ENCODE measurements around the gene LIPM. TPM values are rescaled to one million over a fixed set of nuclear protein-coding genes. Genes with fewer than 3 reads are reported as not detected.

LIPM gene
- total RNA-seq, 2 experiments from 2014 or later, result not detected

DNA sequence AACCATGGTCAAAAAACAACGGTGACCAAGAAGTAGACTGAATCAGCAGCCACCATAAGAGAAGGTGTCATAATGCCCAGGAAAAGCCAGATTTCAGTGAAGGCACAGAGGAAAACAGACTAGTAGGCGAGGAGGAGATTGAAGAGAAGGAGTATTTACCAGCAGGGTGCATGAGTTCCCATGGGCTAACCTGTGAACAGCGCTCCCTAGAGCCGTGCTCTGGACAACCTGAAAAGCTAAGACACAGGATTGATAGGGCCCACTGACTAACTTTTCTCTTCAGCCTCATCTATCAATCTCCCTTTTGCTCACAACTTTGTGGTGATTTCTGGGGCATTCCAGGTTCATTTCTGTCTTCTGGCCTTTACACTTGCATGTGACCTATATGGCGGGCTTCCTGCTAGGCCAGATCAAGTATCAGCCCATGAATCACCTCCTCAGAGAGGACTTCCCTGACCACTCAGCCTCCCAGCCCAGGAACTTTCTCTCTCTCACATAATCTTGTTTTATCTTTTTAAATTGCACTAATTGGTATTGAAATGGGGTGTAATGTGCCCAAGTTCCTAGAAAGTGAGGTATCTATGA is 36.3 kb downstream of the LIPM start:
- no peaks in the 10 kb centered on the region for H3K9me3 ChIP-seq (ENCODE audit: low read length)
- no peaks in the 10 kb centered on the region for H3K9me2 ChIP-seq (ENCODE audit: insufficient read depth, low read length)
- no TSS peak for BruUV-seq (replicated peaks)
- ChIA-PET CTCF (ENCODE audit: unreplicated experiment) (interaction anchor here (0.7 kb wide), 1 partner anchor 63 kb away, joined by 3 read pairs; no protein-coding TSS in a partner anchor), POLR2A (no interaction called here)
- no peak overlapping the region for H2AFZ ChIP-seq (ENCODE audit: low read length)
- TF ChIP-seq, protein P1, sequence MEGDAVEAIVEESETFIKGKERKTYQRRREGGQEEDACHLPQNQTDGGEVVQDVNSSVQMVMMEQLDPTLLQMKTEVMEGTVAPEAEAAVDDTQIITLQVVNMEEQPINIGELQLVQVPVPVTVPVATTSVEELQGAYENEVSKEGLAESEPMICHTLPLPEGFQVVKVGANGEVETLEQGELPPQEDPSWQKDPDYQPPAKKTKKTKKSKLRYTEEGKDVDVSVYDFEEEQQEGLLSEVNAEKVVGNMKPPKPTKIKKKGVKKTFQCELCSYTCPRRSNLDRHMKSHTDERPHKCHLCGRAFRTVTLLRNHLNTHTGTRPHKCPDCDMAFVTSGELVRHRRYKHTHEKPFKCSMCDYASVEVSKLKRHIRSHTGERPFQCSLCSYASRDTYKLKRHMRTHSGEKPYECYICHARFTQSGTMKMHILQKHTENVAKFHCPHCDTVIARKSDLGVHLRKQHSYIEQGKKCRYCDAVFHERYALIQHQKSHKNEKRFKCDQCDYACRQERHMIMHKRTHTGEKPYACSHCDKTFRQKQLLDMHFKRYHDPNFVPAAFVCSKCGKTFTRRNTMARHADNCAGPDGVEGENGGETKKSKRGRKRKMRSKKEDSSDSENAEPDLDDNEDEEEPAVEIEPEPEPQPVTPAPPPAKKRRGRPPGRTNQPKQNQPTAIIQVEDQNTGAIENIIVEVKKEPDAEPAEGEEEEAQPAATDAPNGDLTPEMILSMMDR (conservative IDR thresholded peaks at IDR 0.05; ENCODE audit: low read length), result no peak
- TF ChIP-seq EZH2phosphoT487 (IDR thresholded peaks at IDR 0.05; ENCODE audit: borderline replicate concordance, low read depth, low read length), result no peak
- intact Hi-C loops (cut with micrococcal nuclease; ENCODE audit: unreplicated experiment), result loop anchor here (5.0 kb wide), 1 partner anchor 193 kb away; no protein-coding TSS in a partner anchor
- H3K36me3 ChIP-seq (ENCODE audit: insufficient read depth, low read length), result no peaks in the 10 kb centered on the region
- no peaks in the 10 kb centered on the region for H3K79me2 ChIP-seq (ENCODE audit: insufficient read depth, low read depth, low read length)
- H3K4me3 ChIP-seq (ENCODE audit: low read depth, low read length, poor library complexity, severe bottlenecking), result no peak overlapping the region
- peaks cover 6% of the 10 kb centered on the region for H3K4me1 ChIP-seq (ENCODE audit: insufficient read depth, low read length, poor library complexity, severe bottlenecking)
- H3K4me2 ChIP-seq (ENCODE audit: low read length), result no peak overlapping the region
- H3K27ac ChIP-seq (ENCODE audit: low read depth, low read length, poor library complexity, severe bottlenecking), result no peak overlapping the region
- H4K20me1 ChIP-seq (ENCODE audit: insufficient read depth, low read length), result no peaks in the 10 kb centered on the region
- DNase-seq (ENCODE audit: low spot score), result no peak

DNA sequence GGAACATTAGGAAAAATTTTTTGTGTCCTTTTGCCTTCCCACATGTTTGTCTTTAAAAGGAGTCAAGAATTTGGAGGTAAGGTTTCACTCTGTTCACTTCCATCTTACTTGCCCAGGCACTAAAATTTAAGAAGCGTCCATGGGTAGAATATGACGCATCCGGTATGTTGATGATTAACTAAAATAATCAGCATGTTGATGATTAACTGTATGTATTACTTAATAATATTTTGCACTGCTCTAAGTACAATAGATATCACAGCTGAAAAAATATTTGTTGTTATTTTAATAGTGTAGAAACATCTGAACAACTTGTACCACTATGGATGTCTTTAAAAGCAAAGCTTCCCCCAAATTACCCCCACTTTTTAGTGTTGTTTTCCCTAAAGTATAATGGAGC is 37.6 kb downstream of the LIPM start:
- intact Hi-C loops (cut with micrococcal nuclease; ENCODE audit: unreplicated experiment), result no loop called here
- no peak overlapping the region for H3K4me2 ChIP-seq (ENCODE audit: low read length)
- no TSS peak for BruUV-seq (replicated peaks)
- H3K4me3 ChIP-seq (ENCODE audit: low read depth, low read length, poor library complexity, severe bottlenecking), result no peak overlapping the region
- TF ChIP-seq, protein P1 (conservative IDR thresholded peaks at IDR 0.05; ENCODE audit: low read length), result no peak
- no peak for TF ChIP-seq EZH2phosphoT487 (IDR thresholded peaks at IDR 0.05; ENCODE audit: borderline replicate concordance, low read depth, low read length)
- POLR2A ChIA-PET, result interaction anchor here (0.6 to 1.1 kb wide), 4 partner anchors 35 to 98 kb away, joined by 3 to 4 read pairs (median 4); no protein-coding TSS in a partner anchor
- H3K9me2 ChIP-seq (ENCODE audit: insufficient read depth, low read length), result no peaks in the 10 kb centered on the region
- no peaks in the 10 kb centered on the region for H3K79me2 ChIP-seq (ENCODE audit: insufficient read depth, low read depth, low read length)
- no peaks in the 10 kb centered on the region for H3K36me3 ChIP-seq (ENCODE audit: insufficient read depth, low read length)
- CTCF ChIA-PET (ENCODE audit: unreplicated experiment), result no interaction called here
- no peak overlapping the region for H3K27ac ChIP-seq (ENCODE audit: low read depth, low read length, poor library complexity, severe bottlenecking)
- H2AFZ ChIP-seq (ENCODE audit: low read length), result no peak overlapping the region
- no peaks in the 10 kb centered on the region for H4K20me1 ChIP-seq (ENCODE audit: insufficient read depth, low read length)
- H3K9me3 ChIP-seq (ENCODE audit: low read length), result no peaks in the 10 kb centered on the region
- peaks cover 5% of the 10 kb centered on the region for H3K4me1 ChIP-seq (ENCODE audit: insufficient read depth, low read length, poor library complexity, severe bottlenecking)
- DNase-seq (ENCODE audit: low spot score), result no peak

DNA sequence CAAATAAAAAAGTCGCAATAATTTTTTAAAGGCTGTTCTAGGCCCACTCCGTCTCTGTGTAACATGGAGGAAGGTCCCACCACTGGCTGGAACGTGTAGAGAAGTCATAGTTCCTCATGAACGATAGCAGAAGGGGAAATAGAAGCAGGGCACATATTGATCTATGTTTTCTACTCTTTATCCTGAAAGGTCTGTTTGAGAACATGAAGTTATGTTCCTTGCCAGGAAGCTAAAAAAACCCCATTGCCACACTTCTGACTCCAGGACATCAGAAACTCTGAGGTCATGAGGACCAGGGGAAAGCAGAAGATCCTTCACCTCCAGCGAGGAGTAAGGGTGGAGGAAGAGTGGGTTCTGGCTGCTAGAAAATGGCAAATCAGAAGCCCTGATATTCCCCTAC is 38.4 kb downstream of the LIPM start:
- TF ChIP-seq, protein P1 (conservative IDR thresholded peaks at IDR 0.05; ENCODE audit: low read length), result no peak
- Histone ChIP-seq H3K4me2 (ENCODE audit: low read length) (no peak overlapping the region), H3K4me1 (ENCODE audit: insufficient read depth, low read length, poor library complexity, severe bottlenecking) (peaks cover 2% of the 10 kb centered on the region), H4K20me1 (ENCODE audit: insufficient read depth, low read length) (no peaks in the 10 kb centered on the region), H3K9me2 (ENCODE audit: insufficient read depth, low read length) (no peaks in the 10 kb centered on the region), H3K79me2 (ENCODE audit: insufficient read depth, low read depth, low read length) (no peaks in the 10 kb centered on the region), H3K4me3 (ENCODE audit: low read depth, low read length, poor library complexity, severe bottlenecking) (no peak overlapping the region), H3K27ac (ENCODE audit: low read depth, low read length, poor library complexity, severe bottlenecking) (no peak overlapping the region), H3K36me3 (ENCODE audit: insufficient read depth, low read length) (no peaks in the 10 kb centered on the region), H2AFZ (ENCODE audit: low read length) (no peak overlapping the region), H3K9me3 (ENCODE audit: low read length) (no peaks in the 10 kb centered on the region)
- DNase-seq (ENCODE audit: low spot score), result no peak
- BruUV-seq (replicated peaks), result no TSS peak
- ChIA-PET CTCF (ENCODE audit: unreplicated experiment) (no interaction called here), POLR2A (interaction anchor here (0.8 to 1.2 kb wide), 5 partner anchors 34 to 92 kb away, joined by 3 to 4 read pairs (median 3); no protein-coding TSS in a partner anchor)
- intact Hi-C loops (cut with micrococcal nuclease; ENCODE audit: unreplicated experiment), result no loop called here
